GM21515 (cell line): ENCODE measurements around the gene CCDC28A.

Experiments used
- ATAC-seq: cut with Tn5 transposase; IDR thresholded peaks from one replicate; pipeline ENCODE4 v1.9.1; 2021; ENCODE audit not compliant: unreplicated experiment

Gene CCDC28A

GRCh38 chr6:138833816-138834539, 60.4 kb downstream of the CCDC28A start:
- ATAC-seq, result no peak

DNA sequence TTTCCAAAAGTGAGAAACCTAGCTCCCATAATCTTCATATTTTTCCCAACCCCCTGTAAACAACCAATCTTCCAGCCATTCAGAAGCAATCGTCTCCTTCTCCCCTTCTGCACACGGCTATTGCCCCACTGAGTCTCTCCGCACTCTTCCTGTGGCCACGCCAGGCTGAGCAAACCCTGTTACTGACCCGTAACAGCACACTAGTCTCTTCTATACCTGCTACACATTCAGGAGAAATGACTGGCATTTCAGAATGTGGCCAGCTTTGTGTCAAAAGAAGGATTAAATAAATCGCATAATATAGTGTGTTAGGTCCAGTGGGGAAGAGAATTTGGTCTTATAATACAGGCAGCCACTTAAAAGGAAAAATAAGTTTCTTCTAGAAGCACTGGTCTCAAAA, 63.7 kb downstream of the CCDC28A start:
- no peak for ATAC-seq
